ENCODE measurements around the gene FAXDC2.
A peak's percentile ranks its signal among the peaks of the same experiment; 100 is the strongest.

The FAXDC2 gene

GRCh38 chr5:154850255-154851062 is at the start of gene FAXDC2:
FAXDC2 (minus strand) TSS chr5:154850603; CDS start chr5:154838178, 12,425 bp downstream.
- Histone ChIP-seq H3K9me3 (ENCODE audit: control insufficient read depth, low read length) (no peaks in the 10 kb centered on the region), H3K9ac (ENCODE audit: low read length) (peak within 1 kb of the TSS; percentile 91), H3K4me3 (ENCODE audit: low read length) (peak within 1 kb of the TSS; percentile 91), H3K27me3 (replicated peaks; ENCODE audit: control insufficient read depth, insufficient read depth, low read length) (no peaks in the 10 kb centered on the region), H3K36me3 (ENCODE audit: control insufficient read depth, insufficient read depth, low read length, severe bottlenecking) (peaks cover 3% of the 10 kb centered on the region), H3K4me1 (ENCODE audit: control insufficient read depth, insufficient read depth, low read length) (peaks cover 25% of the 10 kb centered on the region)
- peak; percentile 93 for DNase-seq (ENCODE audit: low read depth)

GRCh38 chr5:154900066-154900465 is 49.7 kb upstream of the FAXDC2 start:
- Histone ChIP-seq H3K36me3 (ENCODE audit: control insufficient read depth, insufficient read depth, low read length, severe bottlenecking) (peaks cover 68% of the 10 kb centered on the region), H3K9me3 (ENCODE audit: control insufficient read depth, low read length) (no peaks in the 10 kb centered on the region), H3K9ac (ENCODE audit: low read length) (peak overlapping the region; percentile 78), H3K4me3 (ENCODE audit: low read length) (peak overlapping the region; percentile 57), H3K27me3 (replicated peaks; ENCODE audit: control insufficient read depth, insufficient read depth, low read length) (no peaks in the 10 kb centered on the region), H3K4me1 (ENCODE audit: control insufficient read depth, insufficient read depth, low read length) (peaks cover 48% of the 10 kb centered on the region)
- DNase-seq (ENCODE audit: low read depth), result peak; percentile 11

GRCh38 chr5:154899151-154899816 is 48.9 kb upstream of the FAXDC2 start:
- Histone ChIP-seq H3K9ac (ENCODE audit: low read length) (peak overlapping the region; percentile 78), H3K27me3 (replicated peaks; ENCODE audit: control insufficient read depth, insufficient read depth, low read length) (no peaks in the 10 kb centered on the region), H3K9me3 (ENCODE audit: control insufficient read depth, low read length) (no peaks in the 10 kb centered on the region), H3K36me3 (ENCODE audit: control insufficient read depth, insufficient read depth, low read length, severe bottlenecking) (peaks cover 64% of the 10 kb centered on the region), H3K4me1 (ENCODE audit: control insufficient read depth, insufficient read depth, low read length) (peaks cover 48% of the 10 kb centered on the region), H3K4me3 (ENCODE audit: low read length) (peak overlapping the region; percentile 57)
- peak; percentile 24 for DNase-seq (ENCODE audit: low read depth)

GRCh38 chr5:154898210-154898609 is 47.8 kb upstream of the FAXDC2 start:
- H3K4me3 ChIP-seq (ENCODE audit: low read length), result peak overlapping the region; percentile 57
- H3K4me1 ChIP-seq (ENCODE audit: control insufficient read depth, insufficient read depth, low read length), result peaks cover 48% of the 10 kb centered on the region
- no peaks in the 10 kb centered on the region for H3K27me3 ChIP-seq (replicated peaks; ENCODE audit: control insufficient read depth, insufficient read depth, low read length)
- H3K9ac ChIP-seq (ENCODE audit: low read length), result peak overlapping the region; percentile 78
- H3K36me3 ChIP-seq (ENCODE audit: control insufficient read depth, insufficient read depth, low read length, severe bottlenecking), result peaks cover 67% of the 10 kb centered on the region
- no peak for DNase-seq (ENCODE audit: low read depth)
- H3K9me3 ChIP-seq (ENCODE audit: control insufficient read depth, low read length), result no peaks in the 10 kb centered on the region

- H3K4me1 ChIP-seq (ENCODE audit: control insufficient read depth, insufficient read depth, low read length), result peaks cover 53% of the 10 kb centered on the region
- H3K9ac ChIP-seq (ENCODE audit: low read length), result no peak overlapping the region
- H3K27me3 ChIP-seq (replicated peaks; ENCODE audit: control insufficient read depth, insufficient read depth, low read length), result no peaks in the 10 kb centered on the region
- no peak overlapping the region for H3K4me3 ChIP-seq (ENCODE audit: low read length)
- H3K9me3 ChIP-seq (ENCODE audit: control insufficient read depth, low read length), result no peaks in the 10 kb centered on the region
- no peak for DNase-seq (ENCODE audit: low read depth)
- H3K36me3 ChIP-seq (ENCODE audit: control insufficient read depth, insufficient read depth, low read length, severe bottlenecking), result peaks cover 65% of the 10 kb centered on the region
Measured at GRCh38 chr5:154896562-154897165, 46.3 kb upstream of the FAXDC2 start.

GRCh38 chr5:154895606-154896561 is 45.5 kb upstream of the FAXDC2 start:
- Histone ChIP-seq H3K9me3 (ENCODE audit: control insufficient read depth, low read length) (no peaks in the 10 kb centered on the region), H3K27me3 (replicated peaks; ENCODE audit: control insufficient read depth, insufficient read depth, low read length) (no peaks in the 10 kb centered on the region), H3K4me3 (ENCODE audit: low read length) (no peak overlapping the region), H3K4me1 (ENCODE audit: control insufficient read depth, insufficient read depth, low read length) (peaks cover 46% of the 10 kb centered on the region), H3K9ac (ENCODE audit: low read length) (no peak overlapping the region), H3K36me3 (ENCODE audit: control insufficient read depth, insufficient read depth, low read length, severe bottlenecking) (peaks cover 65% of the 10 kb centered on the region)
- DNase-seq (ENCODE audit: low read depth), result no peak

- no peaks in the 10 kb centered on the region for H3K9me3 ChIP-seq (ENCODE audit: control insufficient read depth, low read length)
- H3K4me1 ChIP-seq (ENCODE audit: control insufficient read depth, insufficient read depth, low read length), result peaks cover 24% of the 10 kb centered on the region
- H3K4me3 ChIP-seq (ENCODE audit: low read length), result no peak overlapping the region
- H3K9ac ChIP-seq (ENCODE audit: low read length), result no peak overlapping the region
- H3K27me3 ChIP-seq (replicated peaks; ENCODE audit: control insufficient read depth, insufficient read depth, low read length), result no peaks in the 10 kb centered on the region
- peaks cover 85% of the 10 kb centered on the region for H3K36me3 ChIP-seq (ENCODE audit: control insufficient read depth, insufficient read depth, low read length, severe bottlenecking)
- DNase-seq (ENCODE audit: low read depth), result no peak
Measured at GRCh38 chr5:154893381-154893780, 43.0 kb upstream of the FAXDC2 start.

GRCh38 chr5:154892369-154892771 is 42.0 kb upstream of the FAXDC2 start:
- no peak overlapping the region for H3K9ac ChIP-seq (ENCODE audit: low read length)
- H3K9me3 ChIP-seq (ENCODE audit: control insufficient read depth, low read length), result peaks cover 9% of the 10 kb centered on the region
- no peak for DNase-seq (ENCODE audit: low read depth)
- H3K27me3 ChIP-seq (replicated peaks; ENCODE audit: control insufficient read depth, insufficient read depth, low read length), result no peaks in the 10 kb centered on the region
- no peak overlapping the region for H3K4me3 ChIP-seq (ENCODE audit: low read length)
- H3K36me3 ChIP-seq (ENCODE audit: control insufficient read depth, insufficient read depth, low read length, severe bottlenecking), result peaks cover 89% of the 10 kb centered on the region
- H3K4me1 ChIP-seq (ENCODE audit: control insufficient read depth, insufficient read depth, low read length), result peaks cover 14% of the 10 kb centered on the region

GRCh38 chr5:154885439-154885838 is 35.0 kb upstream of the FAXDC2 start:
- DNase-seq (ENCODE audit: low read depth), result no peak
- Histone ChIP-seq H3K9ac (ENCODE audit: low read length) (no peak overlapping the region), H3K4me3 (ENCODE audit: low read length) (no peak overlapping the region), H3K27me3 (replicated peaks; ENCODE audit: control insufficient read depth, insufficient read depth, low read length) (no peaks in the 10 kb centered on the region), H3K9me3 (ENCODE audit: control insufficient read depth, low read length) (peaks cover 39% of the 10 kb centered on the region), H3K36me3 (ENCODE audit: control insufficient read depth, insufficient read depth, low read length, severe bottlenecking) (peaks cover 60% of the 10 kb centered on the region), H3K4me1 (ENCODE audit: control insufficient read depth, insufficient read depth, low read length) (no peaks in the 10 kb centered on the region)

- H3K36me3 ChIP-seq (ENCODE audit: control insufficient read depth, insufficient read depth, low read length, severe bottlenecking), result peaks cover 50% of the 10 kb centered on the region
- H3K9me3 ChIP-seq (ENCODE audit: control insufficient read depth, low read length), result peaks cover 45% of the 10 kb centered on the region
- H3K4me3 ChIP-seq (ENCODE audit: low read length), result no peak overlapping the region
- no peak overlapping the region for H3K9ac ChIP-seq (ENCODE audit: low read length)
- no peaks in the 10 kb centered on the region for H3K4me1 ChIP-seq (ENCODE audit: control insufficient read depth, insufficient read depth, low read length)
- DNase-seq (ENCODE audit: low read depth), result no peak
- no peaks in the 10 kb centered on the region for H3K27me3 ChIP-seq (replicated peaks; ENCODE audit: control insufficient read depth, insufficient read depth, low read length)
Measured at GRCh38 chr5:154884424-154884823, 34.0 kb upstream of the FAXDC2 start.

All from adipocyte (in vitro differentiated cells).